Testis (tissue), 3 donors: ENCODE results near the gene FOXI1. TPM values are rescaled to one million over a fixed set of nuclear protein-coding genes. Genes with fewer than 3 reads are reported as not detected.

ENCODE experiments used
- DNase-seq: peaks from one replicate; pipeline ENCODE4 v3.0.0-alpha.2; 2019
- H3K27ac ChIP-seq, 2 donors: fragments of 200-600 bp; sonication (generic); one replicate each; pipeline ENCODE4 v1.5.1; 2019
- H3K27me3 ChIP-seq: fragments of 200-600 bp; sonication (generic); one replicate; pipeline ENCODE4 v1.5.1; 2019
- H3K36me3 ChIP-seq: fragments of 200-600 bp; sonication (generic); one replicate; pipeline ENCODE4 v1.5.1; 2017; ENCODE audit warnings: low read depth; ENCODE audit errors: missing control alignments
- H3K4me1 ChIP-seq: fragments of 200-600 bp; sonication (generic); one replicate; pipeline ENCODE4 v1.5.1; 2019
- H3K4me3 ChIP-seq, 2 donors: fragments of 200-600 bp; sonication (generic); one replicate each; pipeline ENCODE4 v1.5.1; 2017 to 2019
- H3K9me3 ChIP-seq: fragments of 200-600 bp; sonication (generic); one replicate; pipeline ENCODE4 v1.5.1; 2017
- CTCF ChIP-seq, 3 experiments: fragments of 450-650 bp in 2 of 3; fragments of 200-600 bp in 1 of 3; sonication (generic) in 1 of 3; IDR thresholded peaks; one replicate each; pipeline ENCODE4 v1.5.1; 2016 to 2019; ENCODE audit warnings: antibody characterized with exemption in 3 of 3, mild to moderate bottlenecking in 2 of 3, moderate library complexity in 1 of 3
- POLR2A ChIP-seq: fragments of 450-650 bp; IDR thresholded peaks from one replicate; pipeline ENCODE4 v1.6.1; 2017; ENCODE audit warnings: antibody characterized with exemption, mild to moderate bottlenecking, moderate library complexity
- WGBS, 2 donors: methylation state at CpG; one replicate each; pipeline ENCODE4 v1.1.5; 2018; 5-methylcytosine and 5-hydroxymethylcytosine counted together
- intact Hi-C: fragments of 100-400 bp; cut with DNase I; formaldehyde crosslinking; loops from one replicate; pipeline ENCODE4 v1.15.1; 2023; ENCODE audit warnings: low total_unique reads
- polyA plus RNA-seq: library from polyadenylated mRNA; stranded (reverse); fragments of 350-450 nt; fragmentation: Illumina TruSeq; extraction: RNeasy Lipid Tissue Mini Kit (QIAGEN cat#74804); gene quantifications from one replicate; pipeline ENCODE4 v1.2.3, GENCODE V29; 2014; ENCODE audit warnings: low read depth, low replicate concordance; ENCODE audit not compliant: insufficient read depth
- total RNA-seq, 2 donors: library from RNA; depleted of rRNA; stranded (reverse); fragments of >200 nt; gene quantifications; one replicate each; pipeline ENCODE4 v1.2.3, GENCODE V29; 2016

The FOXI1 gene
- total and polyA plus RNA-seq, 3 donors from 2014 or later: 0.19 to 0.26 TPM; not detected in 1

GRCh38 chr5:170159101-170159698 lies 53.5 kb downstream of the FOXI1 start:
- 69 to 88% methylated on average over 5 of the region's 5 CpGs for WGBS, 2 donors
- H3K27me3 ChIP-seq: no peaks in the 10 kb centered on the region
- no peak overlapping the region for H3K27ac ChIP-seq
- H3K4me1 ChIP-seq: no peaks in the 10 kb centered on the region
- intact Hi-C loops: no loop called here
- H3K36me3 ChIP-seq: no peaks in the 10 kb centered on the region
- H3K9me3 ChIP-seq: no peaks in the 10 kb centered on the region
- TF ChIP-seq POLR2A: no peak
- no peak for TF ChIP-seq CTCF (IDR thresholded peaks at IDR 0.05)
- no peak overlapping the region for H3K4me3 ChIP-seq
- DNase-seq: no peak

Other genes with a start within 250 kb of the FOXI1 start
- 1 to 10 TPM in 1 of 2 donors, under 1 TPM in 1; 0.37 to 2.3 TPM for gene INSYN2B, start 125.4 kb upstream of the FOXI1 start, total RNA-seq
- gene INSYN2B, start 125.4 kb upstream of the FOXI1 start, polyA plus RNA-seq: 1.0 TPM
- 10 to 100 TPM; 40.9 to 72.7 TPM for gene C5orf58, start 127.1 kb downstream of the FOXI1 start, total RNA-seq
- 266 TPM for gene C5orf58, start 127.1 kb downstream of the FOXI1 start, polyA plus RNA-seq
- gene LCP2, start 191.9 kb downstream of the FOXI1 start, total RNA-seq: 10 to 100 TPM in 1 of 2 donors, 1 to 10 TPM in 1; 8.6 to 11.5 TPM
- gene LCP2, start 191.9 kb downstream of the FOXI1 start, polyA plus RNA-seq: 14.2 TPM